K562 (cell line): ENCODE measurements around the gene ZNRD2. TPM values are rescaled to one million over a fixed set of nuclear protein-coding genes. Genes with fewer than 3 reads are reported as not detected.

Source experiments
- ATAC-seq: fragments of 200-7000 bp; cut with Tn5 transposase; 3 replicates; pipeline ENCODE4 v1.9.1; 2020; ENCODE audit warnings: moderate library complexity
- BruUV-seq: library from RNA; stranded (reverse); fragments of 400-500 nt; replicated peaks from 2 replicates; lab custom pipeline; 2021; lab: Mats Ljungman, UMichigan
- CTCF ChIA-PET: fragments of 300-600 bp; formaldehyde crosslinking; extraction: SDS; loops from one replicate; lab custom pipeline; 2021; ENCODE audit warnings: low intra/inter-chr PET ratio; lab: Yijun Ruan, JAX
- POLR2A ChIA-PET: fragments of 300-600, 350-650 bp; sonication (Branson Sonifier 250); formaldehyde crosslinking; extraction: SDS; loops from one replicate; lab custom pipeline; 2021; ENCODE audit warnings: antibody characterized with exemption, inconsistent platforms; lab: Yijun Ruan, JAX
- DNase-seq, 4 experiments: peaks; one replicate each; pipeline versions ENCODE4 v3.0.0 to v3.0.0-alpha.2; 2011 to 2018; ENCODE audit warnings: low spot score in 3 of 4, mixed read lengths in 3 of 4; ENCODE audit errors: extremely low read depth in 1 of 4
- FAIRE-seq: peaks from 2 replicates; lab custom pipeline; 2011; peaks lifted over from hg19 to GRCh38; lab: Jason Lieb, UNC
- H2AFZ ChIP-seq: 2 replicates; pipeline ENCODE4 v1.6.0; 2011; ENCODE audit warnings: low read depth, low read length, control low read depth, inconsistent platforms
- H3K27ac ChIP-seq: fragments of 200-600 bp; 3 replicates; pipeline ENCODE4 v1.8.0; 2011; ENCODE audit warnings: low read depth, mild to moderate bottlenecking, control low read depth, inconsistent platforms, low read length, moderate library complexity, mixed read lengths; ENCODE audit errors: extremely low read depth
- H3K27me3 ChIP-seq, 2 experiments: fragments of 300-600 bp in 1 of 2; 2 replicates in 1 of 2; 3 replicates in 1 of 2; pipeline versions ENCODE4 v1.6.0 to v1.8.0; 2011; ENCODE audit warnings: inconsistent platforms in 2 of 2, low read length in 2 of 2, mild to moderate bottlenecking in 1 of 2, mixed read lengths in 1 of 2, moderate library complexity in 1 of 2; ENCODE audit not compliant: control insufficient read depth in 2 of 2, insufficient read depth in 2 of 2
- H3K36me3 ChIP-seq: fragments of 300-600 bp; 3 replicates; pipeline ENCODE4 v1.8.0; 2011; ENCODE audit warnings: mild to moderate bottlenecking, low read length, inconsistent platforms; ENCODE audit not compliant: control insufficient read depth, insufficient read depth
- H3K4me1 ChIP-seq, 2 experiments: fragments of 200-600 bp in 1 of 2; replicated peaks in 1 of 2; 2 replicates in 1 of 2; 3 replicates in 1 of 2; pipeline versions ENCODE4 v1.5.1 to v1.8.0; 2011; ENCODE audit warnings: inconsistent platforms in 2 of 2, low read length in 2 of 2, mild to moderate bottlenecking in 1 of 2, mixed read lengths in 1 of 2, moderate library complexity in 1 of 2; ENCODE audit not compliant: control insufficient read depth in 2 of 2, insufficient read depth in 2 of 2
- H3K4me2 ChIP-seq: 2 replicates; pipeline ENCODE4 v1.6.1; 2011; ENCODE audit warnings: low read length, control low read depth, inconsistent platforms, mixed read lengths; ENCODE audit not compliant: insufficient read depth
- H3K4me3 ChIP-seq: fragments of 200-600 bp; sonication (generic), shearing (Covaris generic); 2 replicates; pipeline ENCODE4 v1.5.1; 2016; ENCODE audit warnings: control low read depth, inconsistent platforms
- H3K79me2 ChIP-seq: fragments of 200-600 bp; 3 replicates; pipeline ENCODE4 v1.8.0; 2011; ENCODE audit warnings: low read length, inconsistent platforms; ENCODE audit not compliant: control insufficient read depth, insufficient read depth
- H3K9ac ChIP-seq, 2 experiments: 2 replicates each; pipeline versions ENCODE4 v1.6.0 to v1.6.1; 2011; ENCODE audit warnings: low read depth in 2 of 2, low read length in 2 of 2, control low read depth in 1 of 2, inconsistent platforms in 1 of 2, mild to moderate bottlenecking in 1 of 2, mixed read lengths in 1 of 2; ENCODE audit not compliant: insufficient read depth in 1 of 2
- H3K9me1 ChIP-seq: one replicate; pipeline ENCODE4 v1.6.0; 2011; ENCODE audit warnings: inconsistent platforms, mild to moderate bottlenecking, low read length, moderate library complexity; ENCODE audit not compliant: control insufficient read depth, insufficient read depth
- H3K9me3 ChIP-seq: replicated peaks from 2 replicates; pipeline ENCODE4 v1.5.1; 2011; ENCODE audit warnings: low read depth, low read length, inconsistent platforms; ENCODE audit not compliant: control insufficient read depth, insufficient read depth
- H4K20me1 ChIP-seq: replicated peaks from 2 replicates; pipeline ENCODE4 v1.6.1; 2011; ENCODE audit warnings: low read length, inconsistent platforms, mixed read lengths; ENCODE audit not compliant: control insufficient read depth, insufficient read depth
- CEBPZ ChIP-seq: fragments of 150-350 bp; IDR thresholded peaks from 2 replicates; pipeline ENCODE4 v1.6.1; 2014; ENCODE audit warnings: low read depth, mild to moderate bottlenecking, low read length, borderline replicate concordance
- COPS2 ChIP-seq: fragments of 450-650 bp; conservative IDR thresholded peaks from 2 replicates; pipeline ENCODE4 v1.6.1; 2016; ENCODE audit warnings: mild to moderate bottlenecking, moderate library complexity
- DEAF1 ChIP-seq: fragments of 450-650 bp; formaldehyde crosslinking; IDR thresholded peaks from 2 replicates; pipeline ENCODE4 v1.4.0; 2020; ENCODE audit warnings: mild to moderate bottlenecking, moderate library complexity
- EGR1 ChIP-seq: fragments of 450-650 bp; conservative IDR thresholded peaks from 2 replicates; pipeline ENCODE4 v1.6.1; 2017; ENCODE audit warnings: mild to moderate bottlenecking
- FUS ChIP-seq: fragments of 200-400 bp; formaldehyde crosslinking; optimal IDR thresholded peaks from 2 replicates; pipeline ENCODE3; 2017; ENCODE audit warnings: low read depth, low read length
- MAFK ChIP-seq: IDR thresholded peaks from 2 replicates; pipeline ENCODE4 v1.6.1; 2011; ENCODE audit warnings: low read length, improper control_type of control experiment
- NCOA2 ChIP-seq, 2 experiments: fragments of 450-650 bp; IDR thresholded peaks; 2 replicates each; pipeline ENCODE4 v1.6.1; 2018; ENCODE audit warnings: mild to moderate bottlenecking in 2 of 2, moderate library complexity in 1 of 2; ENCODE audit not compliant: partially characterized antibody in 2 of 2
- NR2C2 ChIP-seq, 2 experiments: fragments of 200-800 bp in 1 of 2; sonication (Bioruptor generic) in 1 of 2; sonication (generic) in 1 of 2; formaldehyde crosslinking in 1 of 2; IDR thresholded peaks; 2 replicates each; pipeline versions ENCODE4 v1.6.1 to v1.8.0; 2016 to 2022; ENCODE audit warnings: mild to moderate bottlenecking in 1 of 2, missing compliant biosample characterization in 1 of 2, missing genetic modification characterization in 1 of 2, missing genetic modification reagents in 1 of 2
- POLR2G ChIP-seq: fragments of 200-400 bp; formaldehyde crosslinking; IDR thresholded peaks from 2 replicates; pipeline ENCODE4 v1.6.1; 2017; ENCODE audit warnings: low read depth, mild to moderate bottlenecking, antibody characterized with exemption, low read length, moderate library complexity
- RFX1 ChIP-seq: fragments of 450-650 bp; IDR thresholded peaks from 2 replicates; pipeline ENCODE4 v1.6.1; 2016; ENCODE audit warnings: mild to moderate bottlenecking, moderate library complexity
- ZBTB33 ChIP-seq: sonication (generic); formaldehyde crosslinking; IDR thresholded peaks from 2 replicates; pipeline ENCODE4 v1.8.1; 2023; ENCODE audit warnings: mild to moderate bottlenecking, missing genetic modification reagents
- WGBS: fragments of 100-300 bp; shearing (Covaris generic); methylation state at CpG from one replicate; pipeline ENCODE4 v1.1.6; 2016; ENCODE audit warnings: low coverage, mixed read lengths; ENCODE audit not compliant: insufficient coverage; ENCODE audit errors: missing lambda C conversion rate; 5-methylcytosine and 5-hydroxymethylcytosine counted together
- in situ Hi-C: fragments of 300-500 bp; cut with MboI; formaldehyde crosslinking; loops from 4 replicates; pipeline ENCODE4 v1.15.0; 2018; ENCODE audit warnings: inconsistent platforms, mixed read lengths
- intact Hi-C: fragments of 100-400 bp; cut with micrococcal nuclease; formaldehyde crosslinking; loops from 2 replicates; pipeline ENCODE4 v1.14.2; 2022
- polyA plus RNA-seq, 8 experiments: library from polyadenylated mRNA; depleted of rRNA in 4 of 8; stranded (reverse) in 5 of 8; unstranded in 3 of 8; fragments of >200 nt; fragmentation: Nextera tagmentation in 2 of 8; fragmentation: Illumina TruSeq in 1 of 8; extraction: Ambion mirVana in 2 of 8; extraction: Trizol in 1 of 8; gene quantifications; 2 replicates each; pipeline versions ENCODE4 v1.2.1 to v1.2.3, GENCODE V29; 2011 to 2014; ENCODE audit warnings: inconsistent platforms in 1 of 8, missing spikeins in 1 of 8
- total RNA-seq, 7 experiments: library from RNA; depleted of rRNA in 6 of 7; stranded (reverse); fragments of >200 nt in 6 of 7; fragmentation: Illumina TruSeq in 2 of 7; extraction: Trizol in 2 of 7; gene quantifications; 2 replicates each; pipeline versions ENCODE4 v1.2.1 to v1.2.3, GENCODE V29; 2011 to 2021; ENCODE audit warnings: low replicate concordance in 1 of 7

ZNRD2 gene
- total and polyA plus RNA-seq, 9 of the 15 experiments (the other 6 are each of a cell fraction or from before 2014, with no cell fraction given) = 13.4 to 129 (median 60.4) TPM

GRCh38 chr11:65584723-65585171, 14.5 kb downstream of the ZNRD2 start:
- no peak overlapping the region for H2AFZ ChIP-seq
- peak; percentile 52 for FAIRE-seq
- no peak overlapping the region for H3K4me3 ChIP-seq
- peaks cover 70% of the 10 kb centered on the region; the same call in 2 of the 3 replicates for H3K36me3 ChIP-seq
- peaks cover 4% of the 10 kb centered on the region for H3K9me1 ChIP-seq
- TF ChIP-seq NCOA2 (IDR thresholded peaks at IDR 0.05; ENCODE audit: partially characterized antibody in 2 of 2) (no peak), CEBPZ (no peak), FUS (no peak), MAFK (no peak), ZBTB33 (CRISPR knock-in tag) (peak; percentile 96), COPS2 (no peak), POLR2G (peak; percentile 48; the same call in 1 of the 2 replicates), RFX1 (peak; percentile 82), EGR1 (0 out of 2 replicates have a peak, but pooled peaks have one; percentile 10), NR2C2 (CRISPR knock-in tag; IDR thresholded peaks at IDR 0.05) (no peak), NR2C2 (tag; IDR thresholded peaks at IDR 0.05) (no peak), DEAF1 (CRISPR knock-in tag) (no peak)
- ATAC-seq = no peak
- H3K9ac ChIP-seq = no peak overlapping the region
- no peak overlapping the region for H3K27ac ChIP-seq
- no TSS peak for BruUV-seq
- no peak overlapping the region for H3K4me2 ChIP-seq
- in situ Hi-C loops = no loop called here
- H3K4me1 ChIP-seq = peaks cover 16 to 70% of the 10 kb centered on the region in 2 experiments
- ChIA-PET CTCF (no interaction called here), POLR2A (interaction anchor here (0.7 to 2.8 kb wide), 5 partner anchors 9 to 289 kb away, joined by 3 to 11 read pairs (median 5); partner anchors contain the start of genes EHBP1L1, FAM89B and ZNRD2)
- peak in 1 of 4 experiments; percentile 45 for DNase-seq
- intact Hi-C loops = loop anchor here (5.0 kb wide), 1 partner anchor 42 kb away; no protein-coding TSS in a partner anchor
- H3K9me3 ChIP-seq = no peaks in the 10 kb centered on the region
- H3K79me2 ChIP-seq = peaks cover 3% of the 10 kb centered on the region; the same call in 1 of the 3 replicates
- 98% methylated on average over 15 of the region's 46 CpGs for WGBS
- H3K27me3 ChIP-seq = no peaks in the 10 kb centered on the region
- 0 out of 2 replicates have a peak, but pooled peaks cover 4% of the 10 kb centered on the region for H4K20me1 ChIP-seq
